Measurements from ENCODE around the gene CCDC60. TPM values are rescaled to one million over a fixed set of nuclear protein-coding genes. Genes with fewer than 3 reads are reported as not detected.

CCDC60 gene
- total and polyA plus RNA-seq, 12 donors: not detected

DNA sequence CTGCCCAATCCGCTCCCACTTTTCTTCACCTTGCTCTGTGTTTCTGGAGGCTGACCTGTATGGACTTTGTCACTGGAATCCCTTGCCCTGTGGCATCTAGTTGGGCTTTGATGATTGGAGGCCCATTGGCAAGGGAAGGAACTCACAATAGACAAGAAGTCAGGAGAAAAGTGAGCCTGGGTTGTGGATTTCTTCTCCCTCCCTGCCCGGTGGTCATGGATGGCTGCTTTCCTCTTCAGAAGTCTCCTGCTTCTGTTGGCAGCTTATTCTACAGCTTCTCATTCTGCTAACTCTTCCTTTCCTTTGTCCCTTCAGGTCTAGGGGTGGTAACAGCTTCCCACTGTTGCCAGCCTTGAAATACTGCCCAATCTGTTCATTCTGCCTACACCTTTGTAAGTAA is 13.9 kb upstream of the CCDC60 start:
- no peak for DNase-seq
- TF ChIP-seq POLR2A (IDR thresholded peaks at IDR 0.05): no peak
- TF ChIP-seq, protein P1, sequence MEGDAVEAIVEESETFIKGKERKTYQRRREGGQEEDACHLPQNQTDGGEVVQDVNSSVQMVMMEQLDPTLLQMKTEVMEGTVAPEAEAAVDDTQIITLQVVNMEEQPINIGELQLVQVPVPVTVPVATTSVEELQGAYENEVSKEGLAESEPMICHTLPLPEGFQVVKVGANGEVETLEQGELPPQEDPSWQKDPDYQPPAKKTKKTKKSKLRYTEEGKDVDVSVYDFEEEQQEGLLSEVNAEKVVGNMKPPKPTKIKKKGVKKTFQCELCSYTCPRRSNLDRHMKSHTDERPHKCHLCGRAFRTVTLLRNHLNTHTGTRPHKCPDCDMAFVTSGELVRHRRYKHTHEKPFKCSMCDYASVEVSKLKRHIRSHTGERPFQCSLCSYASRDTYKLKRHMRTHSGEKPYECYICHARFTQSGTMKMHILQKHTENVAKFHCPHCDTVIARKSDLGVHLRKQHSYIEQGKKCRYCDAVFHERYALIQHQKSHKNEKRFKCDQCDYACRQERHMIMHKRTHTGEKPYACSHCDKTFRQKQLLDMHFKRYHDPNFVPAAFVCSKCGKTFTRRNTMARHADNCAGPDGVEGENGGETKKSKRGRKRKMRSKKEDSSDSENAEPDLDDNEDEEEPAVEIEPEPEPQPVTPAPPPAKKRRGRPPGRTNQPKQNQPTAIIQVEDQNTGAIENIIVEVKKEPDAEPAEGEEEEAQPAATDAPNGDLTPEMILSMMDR (IDR thresholded peaks at IDR 0.05): no peak
- 38 to 88% (median 70%) methylated on average over 2 of the region's 2 CpGs for WGBS, 4 donors
- Histone ChIP-seq H3K4me1 (replicated peaks in 1 of 2) (no peaks in the 10 kb centered on the region), H3K9me3 (replicated peaks in 1 of 3) (no peaks in the 10 kb centered on the region), H3K27ac (no peak overlapping the region), H3K27me3 (no peaks in the 10 kb centered on the region), H3K36me3 (replicated peaks in 1 of 2) (no peaks in the 10 kb centered on the region), H3K4me3 (no peak overlapping the region)
- intact Hi-C loops (cut with DNase I): no loop called here

DNA sequence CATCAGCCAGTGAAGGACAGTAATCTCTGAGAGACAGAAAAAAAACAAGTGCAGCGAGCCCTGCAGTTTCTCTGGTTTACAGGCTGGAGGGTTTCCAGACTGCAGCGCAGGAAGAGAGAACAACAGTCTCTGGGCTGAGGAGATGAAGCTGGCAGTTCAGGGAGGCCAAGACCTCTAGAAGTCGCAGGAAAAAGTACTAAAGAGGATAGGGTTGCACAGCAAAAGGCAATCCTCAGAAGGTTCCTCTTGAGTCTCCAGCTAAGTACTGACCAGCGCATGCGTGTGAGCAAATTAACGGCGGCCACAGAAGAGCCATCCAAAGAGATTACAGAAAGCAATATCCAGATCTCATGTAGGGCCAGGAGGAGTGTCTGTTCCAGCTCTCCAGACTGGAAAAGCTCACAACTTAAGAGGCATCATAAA is 12.2 kb upstream of the CCDC60 start:
- Histone ChIP-seq H3K4me1 (replicated peaks in 1 of 2) (no peaks in the 10 kb centered on the region), H3K36me3 (replicated peaks in 1 of 2) (no peaks in the 10 kb centered on the region), H3K9me3 (replicated peaks in 1 of 3) (no peaks in the 10 kb centered on the region), H3K27me3 (no peaks in the 10 kb centered on the region), H3K27ac (no peak overlapping the region), H3K4me3 (no peak overlapping the region)
- WGBS, 4 donors: 71 to 80% (median 75%) methylated on average over 7 of the region's 7 CpGs
- TF ChIP-seq POLR2A (IDR thresholded peaks at IDR 0.05): no peak
- TF ChIP-seq, protein P1 (IDR thresholded peaks at IDR 0.05): no peak
- DNase-seq: no peak
- intact Hi-C loops (cut with DNase I): no loop called here

DNA sequence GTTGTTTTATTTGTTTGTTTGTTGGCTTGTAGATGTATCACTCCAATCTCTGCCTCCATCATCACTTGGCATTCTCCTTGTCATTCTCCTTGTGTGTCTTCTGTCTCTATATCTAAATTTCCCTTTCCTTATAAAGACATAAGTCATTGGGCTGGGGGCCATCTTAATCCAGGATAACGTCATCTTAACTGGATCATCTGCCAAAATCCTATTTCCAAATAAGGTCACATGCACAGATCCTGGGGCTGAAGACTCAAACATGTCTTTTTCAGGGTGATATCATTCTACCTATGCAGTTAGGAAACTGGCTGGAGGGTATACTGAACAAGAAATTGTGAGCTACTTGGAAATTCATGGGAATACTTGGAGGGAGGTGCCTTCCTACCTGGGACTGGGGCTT is 8.7 kb upstream of the CCDC60 start:
- intact Hi-C loops (cut with DNase I): no loop called here
- Histone ChIP-seq H3K4me1 (replicated peaks in 1 of 2) (no peaks in the 10 kb centered on the region), H3K9me3 (replicated peaks in 1 of 3) (no peaks in the 10 kb centered on the region), H3K4me3 (no peak overlapping the region), H3K36me3 (replicated peaks in 1 of 2) (no peaks in the 10 kb centered on the region), H3K27me3 (no peaks in the 10 kb centered on the region), H3K27ac (no peak overlapping the region)
- WGBS, 4 donors: 41 to 57% (median 49%) methylated on average over 1 of the region's 1 CpG
- TF ChIP-seq, protein P1 (IDR thresholded peaks at IDR 0.05): no peak
- no peak for TF ChIP-seq POLR2A (IDR thresholded peaks at IDR 0.05)
- DNase-seq: no peak

DNA sequence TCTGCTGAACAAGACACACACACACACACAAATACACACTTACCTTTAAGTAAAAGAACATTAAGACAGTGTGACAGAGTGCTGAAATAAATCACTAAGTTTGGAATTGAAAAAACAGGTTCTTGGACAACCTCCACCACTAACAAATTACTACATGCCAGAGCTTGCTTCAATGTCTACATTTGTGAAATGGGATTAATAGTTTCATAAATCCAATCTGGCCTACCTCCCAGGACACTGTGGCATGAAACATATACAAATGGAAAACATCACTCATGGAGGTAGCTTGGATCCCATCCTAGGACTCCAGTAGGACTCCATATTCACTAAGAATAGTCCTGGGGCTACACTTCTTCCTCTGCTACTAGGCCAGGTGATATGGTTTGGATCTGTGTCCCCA is 8.2 kb upstream of the CCDC60 start:
- no peak for DNase-seq
- H3K27ac ChIP-seq: no peak overlapping the region
- intact Hi-C loops (cut with DNase I): no loop called here

More for the DNA sequence above, 8.2 kb upstream of the CCDC60 start:
- no peaks in the 10 kb centered on the region for H3K9me3 ChIP-seq (replicated peaks in 1 of 3)
- TF ChIP-seq, protein P1 (IDR thresholded peaks at IDR 0.05): no peak
- TF ChIP-seq POLR2A (IDR thresholded peaks at IDR 0.05): no peak
- H3K4me1 ChIP-seq (replicated peaks in 1 of 2): no peaks in the 10 kb centered on the region
- H3K4me3 ChIP-seq: no peak overlapping the region
- H3K27me3 ChIP-seq: no peaks in the 10 kb centered on the region
- H3K36me3 ChIP-seq (replicated peaks in 1 of 2): no peaks in the 10 kb centered on the region

All from adrenal gland (tissue), 12 donors.